K562 (cell line): ENCODE data around the gene GGNBP2. TPM values are rescaled to one million over a fixed set of nuclear protein-coding genes. Genes with fewer than 3 reads are reported as not detected.

ENCODE experiments used
- ATAC-seq: fragments of 200-7000 bp; cut with Tn5 transposase; 3 replicates; pipeline ENCODE4 v1.9.1; 2020; ENCODE audit warnings: moderate library complexity
- BruUV-seq: library from RNA; stranded (reverse); fragments of 400-500 nt; replicated peaks from 2 replicates; lab custom pipeline; 2021; lab: Mats Ljungman, UMichigan
- CTCF ChIA-PET: fragments of 300-600 bp; formaldehyde crosslinking; extraction: SDS; loops from one replicate; lab custom pipeline; 2021; ENCODE audit warnings: low intra/inter-chr PET ratio; lab: Yijun Ruan, JAX
- POLR2A ChIA-PET: fragments of 300-600, 350-650 bp; sonication (Branson Sonifier 250); formaldehyde crosslinking; extraction: SDS; loops from one replicate; lab custom pipeline; 2021; ENCODE audit warnings: antibody characterized with exemption, inconsistent platforms; lab: Yijun Ruan, JAX
- DNase-seq, 4 experiments: peaks; one replicate each; pipeline versions ENCODE4 v3.0.0 to v3.0.0-alpha.2; 2011 to 2018; ENCODE audit warnings: low spot score in 3 of 4, mixed read lengths in 3 of 4; ENCODE audit errors: extremely low read depth in 1 of 4
- FAIRE-seq: peaks from 2 replicates; lab custom pipeline; 2011; peaks lifted over from hg19 to GRCh38; lab: Jason Lieb, UNC
- H2AFZ ChIP-seq: 2 replicates; pipeline ENCODE4 v1.6.0; 2011; ENCODE audit warnings: low read depth, low read length, control low read depth, inconsistent platforms
- H3K27ac ChIP-seq: fragments of 200-600 bp; 3 replicates; pipeline ENCODE4 v1.8.0; 2011; ENCODE audit warnings: low read depth, mild to moderate bottlenecking, control low read depth, inconsistent platforms, low read length, moderate library complexity, mixed read lengths; ENCODE audit errors: extremely low read depth
- H3K27me3 ChIP-seq, 2 experiments: fragments of 300-600 bp in 1 of 2; 2 replicates in 1 of 2; 3 replicates in 1 of 2; pipeline versions ENCODE4 v1.6.0 to v1.8.0; 2011; ENCODE audit warnings: inconsistent platforms in 2 of 2, low read length in 2 of 2, mild to moderate bottlenecking in 1 of 2, mixed read lengths in 1 of 2, moderate library complexity in 1 of 2; ENCODE audit not compliant: control insufficient read depth in 2 of 2, insufficient read depth in 2 of 2
- H3K36me3 ChIP-seq: fragments of 300-600 bp; 3 replicates; pipeline ENCODE4 v1.8.0; 2011; ENCODE audit warnings: mild to moderate bottlenecking, low read length, inconsistent platforms; ENCODE audit not compliant: control insufficient read depth, insufficient read depth
- H3K4me1 ChIP-seq, 2 experiments: fragments of 200-600 bp in 1 of 2; replicated peaks in 1 of 2; 2 replicates in 1 of 2; 3 replicates in 1 of 2; pipeline versions ENCODE4 v1.5.1 to v1.8.0; 2011; ENCODE audit warnings: inconsistent platforms in 2 of 2, low read length in 2 of 2, mild to moderate bottlenecking in 1 of 2, mixed read lengths in 1 of 2, moderate library complexity in 1 of 2; ENCODE audit not compliant: control insufficient read depth in 2 of 2, insufficient read depth in 2 of 2
- H3K4me2 ChIP-seq: 2 replicates; pipeline ENCODE4 v1.6.1; 2011; ENCODE audit warnings: low read length, control low read depth, inconsistent platforms, mixed read lengths; ENCODE audit not compliant: insufficient read depth
- H3K4me3 ChIP-seq: fragments of 200-600 bp; sonication (generic), shearing (Covaris generic); 2 replicates; pipeline ENCODE4 v1.5.1; 2016; ENCODE audit warnings: control low read depth, inconsistent platforms
- H3K79me2 ChIP-seq: fragments of 200-600 bp; 3 replicates; pipeline ENCODE4 v1.8.0; 2011; ENCODE audit warnings: low read length, inconsistent platforms; ENCODE audit not compliant: control insufficient read depth, insufficient read depth
- H3K9ac ChIP-seq, 2 experiments: 2 replicates each; pipeline versions ENCODE4 v1.6.0 to v1.6.1; 2011; ENCODE audit warnings: low read depth in 2 of 2, low read length in 2 of 2, control low read depth in 1 of 2, inconsistent platforms in 1 of 2, mild to moderate bottlenecking in 1 of 2, mixed read lengths in 1 of 2; ENCODE audit not compliant: insufficient read depth in 1 of 2
- H3K9me1 ChIP-seq: one replicate; pipeline ENCODE4 v1.6.0; 2011; ENCODE audit warnings: inconsistent platforms, mild to moderate bottlenecking, low read length, moderate library complexity; ENCODE audit not compliant: control insufficient read depth, insufficient read depth
- H3K9me3 ChIP-seq: replicated peaks from 2 replicates; pipeline ENCODE4 v1.5.1; 2011; ENCODE audit warnings: low read depth, low read length, inconsistent platforms; ENCODE audit not compliant: control insufficient read depth, insufficient read depth
- H4K20me1 ChIP-seq: replicated peaks from 2 replicates; pipeline ENCODE4 v1.6.1; 2011; ENCODE audit warnings: low read length, inconsistent platforms, mixed read lengths; ENCODE audit not compliant: control insufficient read depth, insufficient read depth
- ATF7 ChIP-seq: fragments of 450-650 bp; IDR thresholded peaks from 2 replicates; pipeline ENCODE4 v1.7.1; 2014; ENCODE audit warnings: mild to moderate bottlenecking, moderate library complexity
- POLR2G ChIP-seq: fragments of 200-400 bp; formaldehyde crosslinking; IDR thresholded peaks from 2 replicates; pipeline ENCODE4 v1.6.1; 2017; ENCODE audit warnings: low read depth, mild to moderate bottlenecking, antibody characterized with exemption, low read length, moderate library complexity
- ZBTB33 ChIP-seq: sonication (generic); formaldehyde crosslinking; IDR thresholded peaks from 2 replicates; pipeline ENCODE4 v1.8.1; 2023; ENCODE audit warnings: mild to moderate bottlenecking, missing genetic modification reagents
- WGBS: fragments of 100-300 bp; shearing (Covaris generic); methylation state at CpG from one replicate; pipeline ENCODE4 v1.1.6; 2016; ENCODE audit warnings: low coverage, mixed read lengths; ENCODE audit not compliant: insufficient coverage; ENCODE audit errors: missing lambda C conversion rate; 5-methylcytosine and 5-hydroxymethylcytosine counted together
- in situ Hi-C: fragments of 300-500 bp; cut with MboI; formaldehyde crosslinking; loops from 4 replicates; pipeline ENCODE4 v1.15.0; 2018; ENCODE audit warnings: inconsistent platforms, mixed read lengths
- intact Hi-C: fragments of 100-400 bp; cut with micrococcal nuclease; formaldehyde crosslinking; loops from 2 replicates; pipeline ENCODE4 v1.14.2; 2022
- polyA plus RNA-seq, 8 experiments: library from polyadenylated mRNA; depleted of rRNA in 4 of 8; stranded (reverse) in 5 of 8; unstranded in 3 of 8; fragments of >200 nt; fragmentation: Nextera tagmentation in 2 of 8; fragmentation: Illumina TruSeq in 1 of 8; extraction: Ambion mirVana in 2 of 8; extraction: Trizol in 1 of 8; gene quantifications; 2 replicates each; pipeline versions ENCODE4 v1.2.1 to v1.2.3, GENCODE V29; 2011 to 2014; ENCODE audit warnings: inconsistent platforms in 1 of 8, missing spikeins in 1 of 8
- total RNA-seq, 7 experiments: library from RNA; depleted of rRNA in 6 of 7; stranded (reverse); fragments of >200 nt in 6 of 7; fragmentation: Illumina TruSeq in 2 of 7; extraction: Trizol in 2 of 7; gene quantifications; 2 replicates each; pipeline versions ENCODE4 v1.2.1 to v1.2.3, GENCODE V29; 2011 to 2021; ENCODE audit warnings: low replicate concordance in 1 of 7

GGNBP2 gene
- total and polyA plus RNA-seq, 9 of the 15 experiments (the other 6 are each of a cell fraction or from before 2014, with no cell fraction given): 35.7 to 96.6 (median 64.1) TPM

GRCh38 chr17:36505171-36505570 is 39.5 kb upstream of the GGNBP2 start:
- Histone ChIP-seq H3K27ac (no peak overlapping the region), H3K4me1 (peaks cover 0 to 3% of the 10 kb centered on the region in 2 experiments; a peak in 1 of 5 replicates), H3K9me3 (no peaks in the 10 kb centered on the region), H3K9ac (0 out of 4 replicates have a peak overlapping the region, but pooled peaks of 1 of the 2 experiments have one; percentile 29), H3K36me3 (peaks cover 98% of the 10 kb centered on the region), H3K4me2 (no peak overlapping the region), H2AFZ (no peak overlapping the region), H4K20me1 (no peaks in the 10 kb centered on the region; the same call in 1 of the 2 replicates), H3K79me2 (no peaks in the 10 kb centered on the region), H3K9me1 (no peaks in the 10 kb centered on the region), H3K4me3 (no peak overlapping the region)
- WGBS: 89% methylated on average over 7 of the region's 8 CpGs
- ChIA-PET CTCF (no interaction called here), POLR2A (interaction anchor here (0.7 to 1.3 kb wide), 3 partner anchors 10 to 21 kb away, joined by 3 to 5 read pairs (median 4); partner anchors contain the start of gene ZNHIT3)
- no peak for FAIRE-seq
- ATAC-seq: no peak
- in situ Hi-C loops (no loop called here), intact Hi-C loops (no loop called here)
- no peak for TF ChIP-seq ZBTB33 (CRISPR knock-in tag)
- no peak for TF ChIP-seq ATF7
- TF ChIP-seq POLR2G: 0 out of 2 replicates have a peak, but pooled peaks have one; percentile 37
- TF ChIP-seq, all 486 proteins: peak for 1
- H3K27me3 ChIP-seq: no peaks in the 10 kb centered on the region
- no peak for DNase-seq
- no TSS peak for BruUV-seq
